ENCODE data around the gene HDAC5.

The HDAC5 gene

GRCh38 chr17:44083250-44083849 lies 40.1 kb downstream of the HDAC5 start:
- H3K9me3 ChIP-seq (ENCODE audit: control insufficient read depth, insufficient read depth, low read length), result no peaks in the 10 kb centered on the region
- H3K36me3 ChIP-seq (ENCODE audit: control insufficient read depth, low read length), result peaks cover 12% of the 10 kb centered on the region; the same call in 1 of the 2 replicates
- H3K9me2 ChIP-seq (replicated peaks; ENCODE audit: control insufficient read depth, low read length), result no peaks in the 10 kb centered on the region
- H3K27me3 ChIP-seq (ENCODE audit: control insufficient read depth, low read length), result no peaks in the 10 kb centered on the region
- H3K27ac ChIP-seq (ENCODE audit: low read depth, low read length), result no peak overlapping the region
- no peak for TF ChIP-seq CTCF (IDR thresholded peaks at IDR 0.05; ENCODE audit: low read depth, low read length, poor library complexity, severe bottlenecking)
- TF ChIP-seq EZH2phosphoT487 (IDR thresholded peaks at IDR 0.05; ENCODE audit: borderline replicate concordance, low read length), result no peak
- H3K4me1 ChIP-seq (ENCODE audit: control insufficient read depth, low read length), result peaks cover 10% of the 10 kb centered on the region
- H3K4me2 ChIP-seq (ENCODE audit: low read length), result no peak overlapping the region
- H4K20me1 ChIP-seq (ENCODE audit: control insufficient read depth, insufficient read depth, low read depth, low read length), result no peaks in the 10 kb centered on the region
- H3F3A ChIP-seq (ENCODE audit: control insufficient read depth, insufficient read depth), result no peaks in the 10 kb centered on the region
- no peaks in the 10 kb centered on the region for H3K79me2 ChIP-seq (ENCODE audit: control insufficient read depth, low read length)
- H3K4me3 ChIP-seq (ENCODE audit: low read length), result no peak overlapping the region

- Histone ChIP-seq H3K9me3 (ENCODE audit: control insufficient read depth, insufficient read depth, low read length) (no peaks in the 10 kb centered on the region), H3K9me2 (replicated peaks; ENCODE audit: control insufficient read depth, low read length) (no peaks in the 10 kb centered on the region), H3F3A (ENCODE audit: control insufficient read depth, insufficient read depth) (no peaks in the 10 kb centered on the region), H3K27me3 (ENCODE audit: control insufficient read depth, low read length) (no peaks in the 10 kb centered on the region), H3K4me2 (ENCODE audit: low read length) (no peak overlapping the region), H3K79me2 (ENCODE audit: control insufficient read depth, low read length) (no peaks in the 10 kb centered on the region), H4K20me1 (ENCODE audit: control insufficient read depth, insufficient read depth, low read depth, low read length) (no peaks in the 10 kb centered on the region), H3K4me3 (ENCODE audit: low read length) (no peak overlapping the region), H3K27ac (ENCODE audit: low read depth, low read length) (no peak overlapping the region), H3K4me1 (ENCODE audit: control insufficient read depth, low read length) (peaks cover 10% of the 10 kb centered on the region), H3K36me3 (ENCODE audit: control insufficient read depth, low read length) (peaks cover 22% of the 10 kb centered on the region; the same call in 1 of the 2 replicates)
- TF ChIP-seq EZH2phosphoT487 (IDR thresholded peaks at IDR 0.05; ENCODE audit: borderline replicate concordance, low read length) (no peak), CTCF (IDR thresholded peaks at IDR 0.05; ENCODE audit: low read depth, low read length, poor library complexity, severe bottlenecking) (no peak)
Observed at GRCh38 chr17:44082256-44082927, 41.0 kb downstream of the HDAC5 start.

GRCh38 chr17:44081681-44082080 lies 41.8 kb downstream of the HDAC5 start:
- Histone ChIP-seq H3K4me1 (ENCODE audit: control insufficient read depth, low read length) (peaks cover 10% of the 10 kb centered on the region), H3F3A (ENCODE audit: control insufficient read depth, insufficient read depth) (no peaks in the 10 kb centered on the region), H3K27me3 (ENCODE audit: control insufficient read depth, low read length) (no peaks in the 10 kb centered on the region), H4K20me1 (ENCODE audit: control insufficient read depth, insufficient read depth, low read depth, low read length) (no peaks in the 10 kb centered on the region), H3K36me3 (ENCODE audit: control insufficient read depth, low read length) (peaks cover 29% of the 10 kb centered on the region), H3K79me2 (ENCODE audit: control insufficient read depth, low read length) (no peaks in the 10 kb centered on the region), H3K9me3 (ENCODE audit: control insufficient read depth, insufficient read depth, low read length) (no peaks in the 10 kb centered on the region), H3K4me3 (ENCODE audit: low read length) (no peak overlapping the region), H3K27ac (ENCODE audit: low read depth, low read length) (no peak overlapping the region), H3K9me2 (replicated peaks; ENCODE audit: control insufficient read depth, low read length) (no peaks in the 10 kb centered on the region), H3K4me2 (ENCODE audit: low read length) (no peak overlapping the region)
- TF ChIP-seq CTCF (IDR thresholded peaks at IDR 0.05; ENCODE audit: low read depth, low read length, poor library complexity, severe bottlenecking) (no peak), EZH2phosphoT487 (IDR thresholded peaks at IDR 0.05; ENCODE audit: borderline replicate concordance, low read length) (no peak)
